ENCODE results near the gene NR1H2.

The NR1H2 gene

DNA sequence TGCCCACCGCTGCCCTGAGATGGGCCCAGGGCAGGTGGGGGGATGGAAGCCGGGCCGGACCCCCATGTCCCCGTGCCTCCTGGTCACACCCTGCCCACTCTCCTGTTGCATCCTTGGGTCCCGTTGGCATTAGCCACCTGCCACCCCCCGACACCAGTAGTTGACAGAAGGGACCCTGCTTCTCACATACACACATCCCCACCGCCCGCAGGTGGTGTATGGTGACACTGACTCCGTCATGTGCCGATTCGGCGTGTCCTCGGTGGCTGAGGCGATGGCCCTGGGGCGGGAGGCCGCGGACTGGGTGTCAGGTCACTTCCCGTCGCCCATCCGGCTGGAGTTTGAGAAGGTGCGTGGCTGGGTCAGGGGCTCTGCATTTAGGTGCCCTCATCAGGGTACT lies 37.3 kb downstream of the NR1H2 start:
- Histone ChIP-seq H3K4me1 (ENCODE audit: low read length) (peaks cover 41% of the 10 kb centered on the region), H3K27me3 (ENCODE audit: low read depth, low read length) (no peaks in the 10 kb centered on the region), H3K4me3 (ENCODE audit: low read length) (no peak overlapping the region), H3K36me3 (replicated peaks; ENCODE audit: low read depth, low read length) (peaks cover 56% of the 10 kb centered on the region), H3K79me2 (ENCODE audit: low read length) (peaks cover 2% of the 10 kb centered on the region), H3K27ac (ENCODE audit: low read length) (no peak overlapping the region), H3K9ac (ENCODE audit: low read length) (no peak overlapping the region), H3K4me2 (ENCODE audit: low read length) (no peak overlapping the region), H3K9me3 (ENCODE audit: insufficient read depth, low read length) (no peaks in the 10 kb centered on the region), H2AFZ (ENCODE audit: low read depth, low read length) (no peak overlapping the region), H4K20me1 (ENCODE audit: insufficient read depth, low read length) (no peaks in the 10 kb centered on the region)
- TF ChIP-seq, protein P1, sequence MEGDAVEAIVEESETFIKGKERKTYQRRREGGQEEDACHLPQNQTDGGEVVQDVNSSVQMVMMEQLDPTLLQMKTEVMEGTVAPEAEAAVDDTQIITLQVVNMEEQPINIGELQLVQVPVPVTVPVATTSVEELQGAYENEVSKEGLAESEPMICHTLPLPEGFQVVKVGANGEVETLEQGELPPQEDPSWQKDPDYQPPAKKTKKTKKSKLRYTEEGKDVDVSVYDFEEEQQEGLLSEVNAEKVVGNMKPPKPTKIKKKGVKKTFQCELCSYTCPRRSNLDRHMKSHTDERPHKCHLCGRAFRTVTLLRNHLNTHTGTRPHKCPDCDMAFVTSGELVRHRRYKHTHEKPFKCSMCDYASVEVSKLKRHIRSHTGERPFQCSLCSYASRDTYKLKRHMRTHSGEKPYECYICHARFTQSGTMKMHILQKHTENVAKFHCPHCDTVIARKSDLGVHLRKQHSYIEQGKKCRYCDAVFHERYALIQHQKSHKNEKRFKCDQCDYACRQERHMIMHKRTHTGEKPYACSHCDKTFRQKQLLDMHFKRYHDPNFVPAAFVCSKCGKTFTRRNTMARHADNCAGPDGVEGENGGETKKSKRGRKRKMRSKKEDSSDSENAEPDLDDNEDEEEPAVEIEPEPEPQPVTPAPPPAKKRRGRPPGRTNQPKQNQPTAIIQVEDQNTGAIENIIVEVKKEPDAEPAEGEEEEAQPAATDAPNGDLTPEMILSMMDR (IDR thresholded peaks at IDR 0.05; ENCODE audit: low read depth, low read length), result no peak
- no peak for TF ChIP-seq EZH2phosphoT487 (IDR thresholded peaks at IDR 0.05; ENCODE audit: low read depth)

DNA sequence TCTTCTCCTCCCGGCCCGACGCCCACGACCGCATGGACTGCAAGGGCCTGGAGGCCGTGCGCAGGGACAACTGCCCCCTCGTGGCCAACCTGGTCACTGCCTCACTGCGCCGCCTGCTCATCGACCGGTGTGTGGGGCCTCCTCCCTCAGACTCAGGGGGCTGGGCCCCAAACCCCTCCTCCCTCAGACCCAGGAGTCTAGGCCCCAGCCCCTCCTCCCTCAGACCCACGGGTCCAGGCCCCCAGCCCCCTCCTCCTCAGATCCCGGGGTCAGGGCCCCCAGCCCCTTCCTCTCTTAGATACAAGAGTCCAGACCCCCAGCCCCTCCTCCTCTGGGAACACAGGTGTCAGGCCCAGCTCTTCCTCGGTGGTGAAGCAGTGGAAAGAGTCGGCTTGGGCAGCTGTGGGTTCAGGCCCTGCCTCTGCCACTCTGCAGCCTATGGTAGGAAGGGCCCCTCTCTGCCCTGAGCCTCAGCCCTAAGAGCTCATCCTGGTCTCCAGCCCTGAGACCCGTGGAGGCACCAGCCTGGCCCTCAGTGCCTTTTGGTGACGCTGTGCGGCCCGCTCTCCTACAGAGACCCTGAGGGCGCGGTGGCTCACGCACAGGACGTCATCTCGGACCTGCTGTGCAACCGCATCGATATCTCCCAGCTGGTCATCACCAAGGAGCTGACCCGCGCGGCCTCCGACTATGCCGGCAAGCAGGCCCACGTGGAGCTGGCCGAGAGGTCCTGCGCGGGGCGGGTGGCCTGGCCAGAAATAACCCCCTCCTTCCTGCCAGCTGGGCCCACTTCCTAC lies 38.8 kb downstream of the NR1H2 start:
- H3K27me3 ChIP-seq (ENCODE audit: low read depth, low read length), result no peaks in the 10 kb centered on the region
- H3K79me2 ChIP-seq (ENCODE audit: low read length), result peaks cover 17% of the 10 kb centered on the region
- peak overlapping the region; percentile 81 for H3K9ac ChIP-seq (ENCODE audit: low read length)
- H3K4me2 ChIP-seq (ENCODE audit: low read length), result peak overlapping the region; percentile 85
- peak overlapping the region; percentile 91 for H3K27ac ChIP-seq (ENCODE audit: low read length)
- H2AFZ ChIP-seq (ENCODE audit: low read depth, low read length), result no peak overlapping the region
- peaks cover 54% of the 10 kb centered on the region for H3K36me3 ChIP-seq (replicated peaks; ENCODE audit: low read depth, low read length)
- TF ChIP-seq, protein P1 (IDR thresholded peaks at IDR 0.05; ENCODE audit: low read depth, low read length), result peak; percentile 94
- no peak for TF ChIP-seq EZH2phosphoT487 (IDR thresholded peaks at IDR 0.05; ENCODE audit: low read depth)
- peak overlapping the region; percentile 69 for H3K4me3 ChIP-seq (ENCODE audit: low read length)
- no peaks in the 10 kb centered on the region for H3K9me3 ChIP-seq (ENCODE audit: insufficient read depth, low read length)
- H4K20me1 ChIP-seq (ENCODE audit: insufficient read depth, low read length), result peaks cover 3% of the 10 kb centered on the region; the same call in 1 of the 2 replicates
- peaks cover 45% of the 10 kb centered on the region for H3K4me1 ChIP-seq (ENCODE audit: low read length)

DNA sequence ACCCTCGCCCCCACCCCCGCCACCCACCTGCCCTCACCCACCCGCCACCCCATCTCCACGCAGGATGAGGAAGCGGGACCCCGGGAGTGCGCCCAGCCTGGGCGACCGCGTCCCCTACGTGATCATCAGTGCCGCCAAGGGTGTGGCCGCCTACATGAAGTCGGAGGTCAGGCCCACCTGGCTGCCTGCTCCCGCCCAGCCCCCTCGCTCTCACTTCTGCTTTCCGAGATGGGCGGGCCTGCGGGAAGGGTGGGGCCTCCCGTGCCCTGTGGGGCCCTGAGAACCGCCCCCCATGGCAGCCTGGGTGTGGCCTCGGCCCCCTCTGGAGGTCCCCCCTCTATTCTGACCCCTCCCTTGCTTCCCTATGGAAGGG lies 39.4 kb downstream of the NR1H2 start:
- Histone ChIP-seq H3K4me2 (ENCODE audit: low read length) (peak overlapping the region; percentile 85), H3K4me3 (ENCODE audit: low read length) (peak overlapping the region; percentile 69), H3K27ac (ENCODE audit: low read length) (peak overlapping the region; percentile 91), H3K9ac (ENCODE audit: low read length) (peak overlapping the region; percentile 81), H3K79me2 (ENCODE audit: low read length) (peaks cover 23% of the 10 kb centered on the region), H4K20me1 (ENCODE audit: insufficient read depth, low read length) (peaks cover 8% of the 10 kb centered on the region; the same call in 1 of the 2 replicates), H3K9me3 (ENCODE audit: insufficient read depth, low read length) (no peaks in the 10 kb centered on the region), H3K27me3 (ENCODE audit: low read depth, low read length) (no peaks in the 10 kb centered on the region), H2AFZ (ENCODE audit: low read depth, low read length) (no peak overlapping the region), H3K36me3 (replicated peaks; ENCODE audit: low read depth, low read length) (peaks cover 54% of the 10 kb centered on the region), H3K4me1 (ENCODE audit: low read length) (peaks cover 51% of the 10 kb centered on the region)
- TF ChIP-seq, protein P1 (IDR thresholded peaks at IDR 0.05; ENCODE audit: low read depth, low read length), result no peak
- no peak for TF ChIP-seq EZH2phosphoT487 (IDR thresholded peaks at IDR 0.05; ENCODE audit: low read depth)

DNA sequence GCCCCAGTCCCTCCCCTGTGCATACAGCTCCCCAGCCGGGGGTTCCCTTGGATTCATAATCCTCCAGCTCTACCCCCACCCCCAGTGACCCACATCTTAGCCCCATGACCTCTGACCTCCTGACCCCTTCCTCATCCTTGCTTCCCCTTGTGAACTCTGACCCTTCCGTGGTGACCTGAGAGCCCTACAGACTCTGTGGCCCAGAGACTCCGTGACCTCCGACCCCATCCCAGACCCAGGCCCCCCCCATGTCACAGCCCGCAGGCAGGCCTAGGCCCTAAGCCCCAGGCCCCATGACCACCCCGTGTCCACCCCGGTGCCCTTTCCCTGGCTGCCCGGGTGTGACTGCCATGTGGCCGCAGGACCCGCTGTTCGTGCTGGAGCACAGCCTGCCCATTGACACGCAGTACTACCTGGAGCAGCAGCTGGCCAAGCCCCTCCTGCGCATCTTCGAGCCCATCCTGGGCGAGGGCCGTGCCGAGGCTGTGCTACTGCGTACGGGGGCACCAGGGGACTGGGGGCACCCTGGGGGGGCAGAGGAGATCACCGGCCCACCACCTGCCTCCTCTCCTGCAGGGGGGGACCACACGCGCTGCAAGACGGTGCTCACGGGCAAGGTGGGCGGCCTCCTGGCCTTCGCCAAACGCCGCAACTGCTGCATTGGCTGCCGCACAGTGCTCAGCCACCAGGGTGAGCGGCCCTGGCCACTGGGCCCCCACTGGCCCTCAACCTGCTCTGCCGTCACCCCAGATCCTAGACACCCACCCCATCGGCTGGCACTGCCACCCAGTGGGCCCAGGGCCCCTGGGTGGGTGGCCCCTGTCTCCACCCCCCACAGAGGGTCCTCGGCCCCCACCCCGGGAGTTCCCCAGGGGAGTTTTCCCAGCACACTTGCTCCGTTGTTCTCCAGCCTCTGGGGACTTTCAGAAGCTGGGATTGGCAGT lies 40.0 kb downstream of the NR1H2 start:
- Histone ChIP-seq H3K4me1 (ENCODE audit: low read length) (peaks cover 57% of the 10 kb centered on the region), H3K4me2 (ENCODE audit: low read length) (peak overlapping the region; percentile 73), H3K27me3 (ENCODE audit: low read depth, low read length) (no peaks in the 10 kb centered on the region), H3K27ac (ENCODE audit: low read length) (peak overlapping the region; percentile 91), H3K36me3 (replicated peaks; ENCODE audit: low read depth, low read length) (peaks cover 52% of the 10 kb centered on the region), H3K9me3 (ENCODE audit: insufficient read depth, low read length) (0 out of 2 replicates have a peak, but pooled peaks cover 3% of the 10 kb centered on the region), H3K9ac (ENCODE audit: low read length) (peak overlapping the region; percentile 44), H2AFZ (ENCODE audit: low read depth, low read length) (no peak overlapping the region), H4K20me1 (ENCODE audit: insufficient read depth, low read length) (peaks cover 13% of the 10 kb centered on the region), H3K4me3 (ENCODE audit: low read length) (peak overlapping the region; percentile 47), H3K79me2 (ENCODE audit: low read length) (peaks cover 29% of the 10 kb centered on the region)
- TF ChIP-seq, protein P1 (IDR thresholded peaks at IDR 0.05; ENCODE audit: low read depth, low read length), result peak; percentile 12; the same call in 1 of the 2 replicates
- TF ChIP-seq EZH2phosphoT487 (IDR thresholded peaks at IDR 0.05; ENCODE audit: low read depth), result no peak
